ENCODE data around the gene AP1G1.
A peak's percentile ranks its signal among the peaks of the same experiment; 100 is the strongest.

Gene AP1G1

DNA sequence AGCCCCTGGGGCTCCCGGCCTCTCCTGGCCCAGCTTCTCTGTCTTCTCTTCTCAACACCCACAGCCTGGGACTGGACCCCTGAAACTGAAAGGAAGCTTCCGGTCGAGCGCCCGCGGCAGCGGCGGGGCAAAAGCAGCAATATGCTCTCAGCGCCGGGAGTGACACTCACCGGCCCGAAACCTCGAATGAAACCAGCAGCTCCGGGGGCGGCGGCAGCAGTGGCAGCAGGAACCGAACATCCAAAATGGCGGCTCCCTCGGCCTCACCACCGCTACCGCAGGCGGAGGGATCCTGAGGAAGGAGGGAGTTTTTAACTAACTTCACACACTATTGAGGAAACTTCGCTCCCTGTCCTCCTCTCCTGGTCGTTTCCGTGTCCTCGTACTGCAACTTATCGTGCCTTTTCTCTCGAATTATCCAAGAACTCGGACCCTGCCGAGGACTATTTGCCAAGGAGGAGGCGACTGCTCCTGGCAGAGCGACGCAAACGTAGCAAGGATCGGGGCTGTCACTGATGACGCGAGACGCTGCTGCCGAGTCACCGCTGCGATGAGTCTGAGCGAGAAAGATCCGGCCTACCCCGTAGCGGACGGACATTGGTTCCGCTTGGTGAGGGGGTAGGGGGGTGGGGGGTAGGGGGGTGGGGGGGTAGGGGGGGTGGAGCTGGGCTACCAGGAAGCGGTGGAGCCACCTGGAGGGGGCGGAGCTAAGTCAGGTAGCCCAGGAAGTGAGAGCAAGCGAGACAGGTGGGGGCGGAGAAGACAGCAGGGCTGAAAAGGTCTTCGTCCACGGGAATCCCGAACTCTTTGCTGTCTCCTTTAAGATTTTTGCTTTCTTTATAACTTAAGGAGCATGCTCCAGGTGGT lies at the start of gene AP1G1:
Gene AP1G1 (minus strand): TSS at position 242 of the 867 bp plus-strand sequence. CDS start 19,355 bp downstream, outside the sequence.
- H3K4me3 ChIP-seq (ENCODE audit: low read depth, low read length), result peak within 1 kb of the TSS; percentile 98
- peak; percentile 99 for DNase-seq (ENCODE audit: low read depth)
- TF ChIP-seq, protein P1, sequence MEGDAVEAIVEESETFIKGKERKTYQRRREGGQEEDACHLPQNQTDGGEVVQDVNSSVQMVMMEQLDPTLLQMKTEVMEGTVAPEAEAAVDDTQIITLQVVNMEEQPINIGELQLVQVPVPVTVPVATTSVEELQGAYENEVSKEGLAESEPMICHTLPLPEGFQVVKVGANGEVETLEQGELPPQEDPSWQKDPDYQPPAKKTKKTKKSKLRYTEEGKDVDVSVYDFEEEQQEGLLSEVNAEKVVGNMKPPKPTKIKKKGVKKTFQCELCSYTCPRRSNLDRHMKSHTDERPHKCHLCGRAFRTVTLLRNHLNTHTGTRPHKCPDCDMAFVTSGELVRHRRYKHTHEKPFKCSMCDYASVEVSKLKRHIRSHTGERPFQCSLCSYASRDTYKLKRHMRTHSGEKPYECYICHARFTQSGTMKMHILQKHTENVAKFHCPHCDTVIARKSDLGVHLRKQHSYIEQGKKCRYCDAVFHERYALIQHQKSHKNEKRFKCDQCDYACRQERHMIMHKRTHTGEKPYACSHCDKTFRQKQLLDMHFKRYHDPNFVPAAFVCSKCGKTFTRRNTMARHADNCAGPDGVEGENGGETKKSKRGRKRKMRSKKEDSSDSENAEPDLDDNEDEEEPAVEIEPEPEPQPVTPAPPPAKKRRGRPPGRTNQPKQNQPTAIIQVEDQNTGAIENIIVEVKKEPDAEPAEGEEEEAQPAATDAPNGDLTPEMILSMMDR (IDR thresholded peaks at IDR 0.05; ENCODE audit: insufficient read depth, low read depth, low read length, missing control alignments), result no peak

DNA sequence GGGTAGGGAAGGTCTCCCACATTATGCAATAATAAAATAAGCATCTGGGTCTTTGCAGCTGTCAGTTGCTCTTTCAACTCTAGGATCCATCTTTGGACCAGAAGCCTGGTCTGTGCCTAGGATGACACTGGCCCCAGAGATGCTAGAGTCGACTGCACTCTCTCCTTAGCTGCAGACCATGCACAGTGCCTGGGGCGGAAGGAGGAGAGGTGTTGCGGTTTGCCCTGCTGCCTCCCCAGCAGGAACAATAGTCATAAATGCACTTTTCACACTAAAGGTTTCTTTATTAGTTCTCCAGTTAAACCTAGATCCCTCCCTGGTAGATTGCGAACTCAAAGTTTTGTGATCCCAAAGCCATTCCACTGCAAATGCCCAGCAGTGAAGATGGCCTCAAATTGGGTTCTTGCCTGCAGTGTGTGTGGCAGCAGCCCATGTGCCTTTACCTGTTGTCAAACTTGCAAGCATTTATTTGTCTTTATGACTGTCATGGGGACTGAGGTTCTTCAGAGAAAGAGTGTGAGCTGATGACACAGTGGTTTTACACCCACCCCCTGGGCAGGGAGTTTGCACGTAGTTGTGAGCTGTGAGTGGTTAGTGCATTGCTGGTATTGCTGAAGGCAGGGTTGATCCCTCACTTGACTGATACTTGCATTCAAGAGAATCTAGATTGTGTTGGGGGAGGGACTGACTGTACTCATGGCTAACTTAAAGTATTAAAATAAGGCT lies 47.5 kb upstream of the AP1G1 start:
- TF ChIP-seq, protein P1 (IDR thresholded peaks at IDR 0.05; ENCODE audit: insufficient read depth, low read depth, low read length, missing control alignments), result no peak
- DNase-seq (ENCODE audit: low read depth), result peak; percentile 70
- no peak overlapping the region for H3K4me3 ChIP-seq (ENCODE audit: low read depth, low read length)

DNA sequence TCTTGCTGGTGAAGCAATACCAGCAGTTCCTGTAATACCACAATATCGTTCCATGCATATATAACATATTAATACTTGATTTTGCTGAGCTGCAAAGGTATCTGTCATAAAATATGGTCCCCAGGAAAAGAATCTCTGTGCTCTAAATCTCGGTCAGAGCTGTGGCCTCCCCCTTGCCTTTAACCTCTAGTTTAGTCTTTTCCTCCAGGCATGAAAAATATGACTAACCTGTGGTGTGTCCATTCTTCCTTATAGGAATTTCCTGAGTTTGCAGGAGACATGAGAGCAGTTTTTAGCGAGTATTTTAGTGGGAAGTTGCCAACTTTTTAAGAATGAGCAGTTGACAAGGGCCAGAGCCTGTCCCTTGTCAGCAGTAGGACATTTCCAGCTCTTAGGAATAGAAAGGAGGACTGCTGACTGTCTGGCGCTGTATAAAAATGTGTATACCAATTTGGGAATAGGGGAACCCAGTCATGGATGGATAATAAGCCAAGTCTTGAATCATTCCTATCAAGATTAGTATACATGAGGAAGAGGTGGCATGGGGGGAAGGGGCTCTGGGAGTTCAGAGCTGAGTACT lies 45.8 kb upstream of the AP1G1 start:
- TF ChIP-seq, protein P1 (IDR thresholded peaks at IDR 0.05; ENCODE audit: insufficient read depth, low read depth, low read length, missing control alignments), result no peak
- no peak for DNase-seq (ENCODE audit: low read depth)
- H3K4me3 ChIP-seq (ENCODE audit: low read depth, low read length), result no peak overlapping the region

DNA sequence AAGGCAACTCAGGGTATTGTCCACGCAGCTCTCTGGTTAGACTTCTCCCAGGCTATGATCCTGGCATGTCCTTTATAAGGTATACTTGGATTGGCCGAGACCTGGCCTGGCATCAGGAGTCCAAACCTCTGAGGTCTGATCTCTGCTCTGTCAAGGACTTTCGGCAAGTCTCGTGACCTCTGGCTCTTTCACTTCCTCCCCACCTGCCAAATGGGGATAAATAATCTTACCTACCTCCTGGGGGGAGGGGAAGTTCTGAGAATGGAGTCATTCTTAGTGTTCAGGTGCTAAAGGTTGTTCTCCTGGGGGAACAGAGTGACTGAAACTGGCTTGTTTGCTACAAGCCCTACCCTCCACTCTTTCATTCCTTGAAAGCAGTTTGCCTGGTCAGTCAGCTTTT lies 44.8 kb upstream of the AP1G1 start:
- peak; percentile 88 for DNase-seq (ENCODE audit: low read depth)
- H3K4me3 ChIP-seq (ENCODE audit: low read depth, low read length), result peak overlapping the region; percentile 25
- TF ChIP-seq, protein P1 (IDR thresholded peaks at IDR 0.05; ENCODE audit: insufficient read depth, low read depth, low read length, missing control alignments), result no peak

DNA sequence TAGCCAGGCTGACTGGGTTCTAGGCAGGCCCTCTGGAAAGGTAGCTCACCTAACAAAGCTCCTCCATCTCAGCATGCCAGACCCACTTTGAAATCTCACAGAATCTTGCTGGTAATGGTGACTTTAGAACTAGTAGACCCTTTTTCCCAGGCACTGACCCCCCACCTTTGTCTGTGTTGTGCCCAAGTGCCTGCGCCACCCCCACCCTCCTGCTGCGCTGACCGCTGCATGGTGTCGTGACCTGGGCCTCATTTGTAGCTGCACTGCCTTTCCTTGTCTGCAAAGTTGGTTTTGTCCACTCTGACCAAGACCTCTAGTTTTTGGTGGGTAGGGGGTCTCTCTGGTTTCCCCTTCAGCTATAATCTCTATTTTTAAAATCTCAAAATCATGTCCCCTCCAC lies 43.9 kb upstream of the AP1G1 start:
- DNase-seq (ENCODE audit: low read depth), result no peak
- TF ChIP-seq, protein P1 (IDR thresholded peaks at IDR 0.05; ENCODE audit: insufficient read depth, low read depth, low read length, missing control alignments), result no peak
- no peak overlapping the region for H3K4me3 ChIP-seq (ENCODE audit: low read depth, low read length)

DNA sequence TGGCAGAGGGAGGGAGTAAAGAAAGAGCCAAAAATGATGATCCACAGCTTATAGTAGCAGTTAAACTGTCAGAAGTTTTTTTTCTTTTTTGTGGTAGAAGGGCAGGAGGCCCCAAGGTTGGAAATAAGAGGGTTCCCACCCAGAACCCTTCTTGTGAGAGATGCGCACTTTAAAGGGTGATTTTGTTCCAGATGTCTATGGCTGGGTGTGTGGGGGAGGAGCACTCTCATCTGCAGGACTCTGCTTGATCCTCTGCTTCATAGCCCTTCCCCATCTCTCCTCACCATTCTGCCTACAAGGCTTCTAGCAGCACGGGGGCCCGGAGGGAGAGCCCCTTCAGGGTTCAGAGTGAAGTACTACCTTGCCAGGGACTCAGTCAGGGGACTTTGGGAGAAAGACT lies 43.5 kb upstream of the AP1G1 start:
- TF ChIP-seq, protein P1 (IDR thresholded peaks at IDR 0.05; ENCODE audit: insufficient read depth, low read depth, low read length, missing control alignments), result no peak
- DNase-seq (ENCODE audit: low read depth), result no peak
- no peak overlapping the region for H3K4me3 ChIP-seq (ENCODE audit: low read depth, low read length)

Measured in GM12865 (cell line).